GM21619 (cell line): Measurements from ENCODE around the gene DLGAP4.

Source experiments
- ATAC-seq: cut with Tn5 transposase; IDR thresholded peaks from one replicate; pipeline ENCODE4 v1.9.1; 2021; ENCODE audit not compliant: unreplicated experiment

DLGAP4 gene

DNA sequence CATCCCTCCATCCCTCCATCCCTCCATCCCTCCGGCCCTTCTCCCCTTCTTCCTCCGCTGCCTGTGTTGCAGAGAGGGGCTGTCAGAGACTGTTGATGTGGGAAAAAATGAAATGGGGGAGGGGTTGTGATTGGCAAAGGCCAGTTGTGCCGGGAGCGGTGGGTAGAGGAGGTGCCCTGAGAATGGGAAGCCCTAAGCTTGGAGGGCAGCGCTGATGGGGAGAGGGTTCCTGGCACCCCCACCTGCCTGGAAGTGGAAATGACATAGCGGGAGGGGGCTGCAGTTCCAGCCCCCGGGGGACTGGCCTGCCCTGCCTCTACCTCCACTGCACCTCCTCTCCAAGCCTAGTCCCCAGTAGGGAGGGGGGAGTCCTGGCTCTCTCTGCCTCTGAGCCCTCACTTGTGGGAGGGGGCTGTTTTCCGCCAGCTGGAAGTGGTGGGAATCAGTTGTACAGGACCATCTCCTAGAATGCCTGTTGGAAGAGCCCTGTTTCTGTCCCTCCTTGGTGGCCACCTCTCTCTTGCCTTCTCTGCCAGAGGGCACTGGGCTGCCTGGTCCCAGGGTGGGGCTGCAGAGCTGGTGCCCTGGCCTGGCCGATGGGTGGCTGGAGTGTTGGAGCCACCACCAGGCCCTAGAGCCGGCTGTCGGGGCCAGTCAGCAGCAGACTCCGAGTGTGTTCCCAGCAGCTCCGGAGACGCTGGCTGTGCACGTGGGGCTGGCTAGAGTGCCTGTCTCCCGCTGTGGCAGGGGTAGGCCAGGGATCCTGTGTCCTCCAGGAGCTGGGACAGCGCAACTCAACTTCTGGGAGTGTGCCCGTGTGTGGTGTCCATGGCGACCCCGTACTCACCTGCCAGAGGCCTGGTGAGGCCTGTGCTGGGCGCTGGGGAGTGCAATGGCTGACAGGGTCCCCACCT is 1.5 kb downstream of the DLGAP4 start:
- ATAC-seq: no peak

DNA sequence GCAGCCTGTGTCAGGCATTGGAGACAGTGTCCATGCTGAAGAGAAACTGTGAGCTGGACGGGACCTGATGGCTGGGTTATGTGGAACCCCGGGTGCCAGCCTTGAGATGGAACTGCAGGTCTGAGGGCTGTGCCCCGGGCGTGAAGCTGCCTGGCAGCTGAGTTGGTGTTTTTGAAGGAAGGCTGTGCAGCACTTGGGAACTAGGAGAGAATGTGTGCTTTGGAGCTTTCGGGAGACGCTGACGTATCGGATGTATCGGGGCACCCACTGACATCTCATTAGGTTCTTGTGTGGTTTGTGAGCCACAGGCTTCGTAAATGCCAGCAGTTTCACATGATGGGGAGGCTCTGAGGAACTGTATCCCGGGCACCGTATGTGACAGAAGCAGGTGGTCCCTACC is 2.2 kb downstream of the DLGAP4 start:
- ATAC-seq: no peak

DNA sequence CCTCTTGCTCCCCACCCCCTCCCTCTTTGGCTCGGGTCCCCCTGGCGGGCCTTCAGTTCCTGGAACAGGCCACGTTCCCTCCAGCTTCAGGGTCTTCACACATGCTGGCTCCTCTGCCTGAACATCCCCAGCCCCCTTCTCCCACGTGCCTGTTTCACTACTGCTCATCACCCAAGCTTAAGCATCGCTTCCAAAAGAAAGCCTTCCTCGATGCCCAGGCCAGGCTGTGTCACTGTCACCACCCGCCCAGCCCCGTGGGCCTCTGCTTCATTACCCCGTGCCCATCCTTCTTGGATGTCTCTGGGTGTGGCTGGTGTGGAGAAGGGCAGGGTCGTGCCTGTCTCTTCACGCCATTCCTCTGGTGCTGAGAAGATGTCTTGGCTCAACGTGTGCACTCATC is 2.8 kb downstream of the DLGAP4 start:
- no peak for ATAC-seq

DNA sequence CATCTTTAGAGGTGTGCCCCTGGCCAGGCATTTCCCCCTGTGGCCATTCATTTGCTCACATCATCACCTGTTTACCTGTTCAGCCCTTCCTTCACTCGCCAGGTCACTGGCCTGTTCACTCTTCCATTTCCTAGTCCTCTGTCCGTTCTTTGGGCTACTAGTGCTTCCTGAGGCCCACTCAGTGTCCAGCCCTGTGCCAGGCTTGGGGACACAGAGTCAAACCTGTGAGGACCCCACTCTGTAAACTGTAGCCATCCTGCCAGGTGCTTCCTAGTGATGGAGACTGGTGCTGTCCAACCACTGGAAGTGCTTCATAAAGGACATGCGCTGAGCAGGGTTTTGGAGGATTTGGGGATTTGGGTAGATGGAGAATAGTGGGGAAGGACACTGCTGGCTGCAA is 3.5 kb downstream of the DLGAP4 start:
- ATAC-seq: no peak

DNA sequence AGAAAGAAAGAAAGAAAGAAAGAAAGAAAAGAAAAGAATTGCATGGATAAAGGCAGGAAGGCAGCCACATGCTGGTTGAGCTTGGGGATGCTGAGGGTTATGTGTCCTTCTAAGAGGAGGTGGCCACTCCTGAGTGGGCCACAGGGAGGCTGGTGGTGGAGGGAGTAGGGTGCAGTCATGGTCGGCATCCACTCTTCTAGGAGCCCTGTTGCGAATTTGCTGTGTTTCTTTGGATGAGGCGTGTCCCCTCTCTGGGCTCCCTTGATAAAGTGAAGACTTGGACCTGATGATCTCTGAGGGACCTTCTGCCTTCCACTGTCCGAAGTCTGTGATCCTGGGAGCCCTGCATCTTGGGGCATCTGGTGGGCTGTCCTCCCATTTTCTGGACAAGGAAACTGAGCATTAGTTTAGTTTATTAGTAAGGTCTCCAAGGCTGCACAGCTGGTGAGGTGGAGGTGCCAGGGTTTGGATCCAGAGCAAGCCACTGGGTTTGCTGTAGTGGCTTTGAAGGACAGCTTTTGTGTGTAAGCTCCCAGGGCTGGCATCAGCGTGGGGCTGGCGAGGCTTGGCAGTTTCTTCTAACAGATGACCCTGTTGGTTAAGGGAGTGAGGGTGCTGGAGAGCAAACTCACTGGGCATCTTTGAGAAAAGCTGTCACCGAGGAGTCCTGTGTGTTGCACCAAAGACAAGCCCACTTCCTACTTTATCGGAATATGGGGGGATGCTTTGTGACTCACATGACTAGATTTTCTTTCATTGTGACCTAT is 4.3 kb downstream of the DLGAP4 start:
- ATAC-seq: no peak

DNA sequence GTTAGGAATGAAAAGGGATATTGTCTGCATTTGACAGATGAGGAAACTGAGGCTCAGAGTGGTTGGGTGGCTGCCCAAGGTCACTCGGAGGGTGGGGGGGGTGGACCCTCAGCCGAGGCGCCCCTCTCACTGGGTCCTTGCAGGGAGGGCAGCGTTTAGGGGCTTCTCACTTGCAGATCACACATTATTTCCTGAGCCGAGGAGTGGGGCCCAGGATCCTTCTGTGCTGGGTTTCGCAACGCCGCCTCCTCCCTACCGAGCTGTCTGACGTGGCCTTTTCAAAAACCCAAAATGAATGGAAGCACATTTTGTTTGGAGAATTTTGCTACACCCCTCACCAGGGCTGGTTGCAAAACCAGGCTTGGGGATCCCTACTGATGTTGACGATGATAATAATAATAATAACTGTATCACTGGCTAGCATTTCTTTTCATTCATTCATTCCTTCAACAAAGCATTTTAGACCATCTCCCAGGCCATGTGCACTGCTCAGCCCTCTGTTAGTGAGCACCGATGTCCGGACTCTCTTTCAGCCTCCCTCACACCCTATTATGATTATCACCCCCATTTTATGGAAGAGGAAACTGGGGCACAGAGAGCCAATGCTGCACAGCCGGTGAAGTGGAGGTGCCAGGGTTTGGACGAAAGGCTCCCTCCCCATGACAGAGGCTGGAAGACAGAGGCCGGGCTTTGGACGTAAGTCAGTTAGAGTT is 5.2 kb downstream of the DLGAP4 start:
- ATAC-seq: no peak

DNA sequence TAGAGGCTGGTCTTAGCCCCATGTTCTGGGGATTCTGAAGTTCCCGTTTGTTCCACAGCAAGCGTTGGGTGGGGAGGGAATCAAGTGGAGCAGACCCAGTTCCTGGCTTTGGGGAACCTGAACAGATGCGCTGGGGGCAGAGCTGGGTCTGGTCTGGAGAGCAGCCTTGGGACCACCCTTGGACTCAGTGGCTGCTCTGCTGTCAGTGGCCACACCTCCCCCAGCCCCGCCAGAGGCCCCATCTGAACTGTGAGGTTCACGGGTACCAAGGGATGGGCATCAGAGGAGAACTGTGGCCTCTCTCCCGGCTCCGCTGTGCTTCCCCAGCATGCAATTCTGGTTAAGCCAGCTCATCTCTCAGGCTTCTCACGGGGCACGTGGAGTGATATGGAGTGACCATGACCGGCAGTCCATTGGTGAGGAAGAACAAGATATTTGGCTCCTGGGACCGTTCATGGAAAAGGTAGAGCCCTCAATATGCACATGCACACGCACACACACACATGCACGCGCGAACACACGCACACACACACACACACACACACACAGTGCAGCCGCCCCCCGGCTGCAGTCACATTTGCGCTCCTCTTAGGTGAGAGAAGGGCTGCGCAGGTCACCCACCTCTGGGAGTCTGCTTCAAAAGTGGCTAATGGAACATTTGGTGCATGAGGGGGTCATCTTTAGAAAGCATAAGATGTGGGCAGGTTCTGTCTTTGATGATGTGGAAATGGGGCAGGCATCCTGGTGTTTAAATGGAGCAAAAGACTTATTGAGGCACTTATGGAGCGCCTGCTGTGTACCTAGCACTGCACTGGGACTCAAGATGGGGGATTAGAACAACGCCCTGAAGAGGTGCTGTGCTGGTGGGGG is 6.0 kb downstream of the DLGAP4 start:
- no peak for ATAC-seq

DNA sequence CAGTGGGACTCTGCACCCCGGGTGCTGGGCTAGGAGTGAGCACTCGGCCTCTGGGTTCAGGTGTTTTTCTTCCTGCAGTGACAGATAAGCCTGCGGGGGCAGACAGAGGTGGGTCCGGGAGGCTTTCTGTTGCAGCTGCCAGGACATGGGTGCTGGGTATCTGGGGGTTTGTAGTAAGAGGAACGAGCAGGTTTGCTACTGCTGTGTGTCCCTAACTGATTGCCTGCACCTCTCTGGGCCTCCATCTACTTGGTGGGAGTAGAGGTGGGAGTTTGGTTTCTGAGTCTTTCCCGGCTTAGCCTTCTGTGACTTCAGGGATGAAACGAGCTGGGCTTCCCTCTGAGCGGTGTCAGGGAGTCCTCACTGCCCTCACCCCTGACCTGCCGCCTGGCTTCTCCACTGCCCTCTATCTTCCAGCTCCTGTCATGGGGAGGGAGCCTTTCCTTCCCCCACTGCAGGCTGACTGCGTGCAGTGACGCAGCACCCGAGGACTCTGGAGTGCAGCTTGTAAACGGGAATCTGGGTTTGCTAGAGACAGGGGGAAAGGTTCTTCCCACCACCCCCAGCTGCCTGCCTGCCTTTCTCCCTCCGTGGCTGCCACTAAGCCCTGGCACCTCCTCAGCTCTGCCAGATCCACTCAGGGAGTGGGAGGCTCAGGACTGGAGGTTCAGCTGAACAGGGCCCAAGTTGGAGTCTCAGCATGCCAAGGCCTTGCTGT is 6.7 kb downstream of the DLGAP4 start:
- ATAC-seq: no peak

DNA sequence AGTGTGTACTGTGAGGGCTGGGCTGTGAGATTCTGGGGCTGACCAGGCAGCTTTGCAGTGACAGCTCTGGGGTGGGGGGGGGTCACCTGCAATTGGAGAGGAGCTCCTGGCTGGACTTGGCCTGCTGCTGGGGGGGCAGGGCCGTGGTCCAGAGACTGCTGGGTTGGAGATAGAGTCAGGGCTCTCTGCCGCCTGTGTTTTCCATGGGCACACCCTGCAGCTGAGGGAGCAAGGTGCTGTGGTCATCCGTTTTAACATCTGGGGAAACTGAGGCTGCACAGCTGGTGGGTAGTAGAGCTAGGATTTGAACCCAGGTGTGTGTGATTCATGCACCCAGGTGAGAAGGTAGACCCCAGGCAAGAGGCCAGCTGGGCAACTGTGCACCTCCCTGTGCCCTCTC is 7.3 kb downstream of the DLGAP4 start:
- ATAC-seq: no peak

DNA sequence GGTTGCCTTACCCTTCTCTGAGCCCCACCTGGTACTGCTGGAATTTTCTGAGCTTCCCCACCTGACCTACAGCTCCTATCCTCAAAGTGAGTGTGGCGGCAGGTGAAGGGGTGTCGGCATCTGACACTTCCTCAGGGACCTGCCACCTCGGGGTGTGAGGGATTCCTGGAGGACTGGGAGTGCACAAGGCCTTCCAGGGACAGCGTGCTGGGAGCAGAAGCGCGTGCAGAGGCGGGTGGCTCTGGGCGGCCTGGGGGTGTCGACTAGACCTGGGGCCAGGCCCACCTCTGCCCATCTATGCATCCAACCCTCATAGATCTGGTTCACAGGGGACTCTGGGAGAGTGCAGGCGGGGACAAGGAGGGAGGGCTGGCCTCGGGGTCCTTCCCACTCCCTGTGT is 7.8 kb downstream of the DLGAP4 start:
- ATAC-seq: no peak

DNA sequence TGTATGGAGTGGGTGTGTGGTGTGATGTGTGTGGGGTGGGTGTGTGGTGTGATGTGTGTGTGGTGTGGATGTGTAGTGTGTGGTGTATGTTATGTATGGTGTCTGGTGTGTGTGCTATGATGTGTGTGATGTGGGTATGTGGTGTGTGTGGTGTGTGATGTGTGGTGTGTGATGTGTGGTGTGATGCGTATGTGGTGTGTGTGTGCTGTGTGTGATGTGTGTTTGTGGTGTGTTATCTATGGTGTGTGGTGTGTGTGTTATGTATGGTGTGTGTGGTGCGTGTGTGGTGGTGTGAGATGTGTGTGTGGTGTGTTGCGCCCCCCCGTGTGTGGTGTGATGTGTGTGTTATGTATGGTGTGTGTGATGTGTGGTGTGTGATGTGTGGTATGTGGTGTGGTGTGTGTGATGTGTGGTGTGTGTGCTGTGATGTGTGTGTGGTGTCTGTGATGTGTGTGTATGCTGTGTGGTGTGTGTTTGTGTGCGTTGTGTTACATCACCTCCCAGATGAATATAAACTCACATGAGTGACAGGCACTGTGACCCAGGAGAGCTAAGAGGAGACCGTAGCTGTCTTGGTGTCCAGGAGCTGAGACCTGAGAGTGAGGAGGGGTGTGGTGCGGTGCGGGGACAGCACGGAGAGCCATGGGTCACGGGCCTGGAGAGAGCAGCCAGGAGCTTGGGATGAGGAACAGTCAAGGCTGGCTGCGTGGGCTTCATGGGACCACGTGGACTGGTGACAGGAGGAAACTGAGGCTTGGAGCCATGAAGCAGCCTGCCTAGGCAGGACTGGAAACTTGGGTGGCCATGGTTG is 8.8 kb downstream of the DLGAP4 start:
- no peak for ATAC-seq

DNA sequence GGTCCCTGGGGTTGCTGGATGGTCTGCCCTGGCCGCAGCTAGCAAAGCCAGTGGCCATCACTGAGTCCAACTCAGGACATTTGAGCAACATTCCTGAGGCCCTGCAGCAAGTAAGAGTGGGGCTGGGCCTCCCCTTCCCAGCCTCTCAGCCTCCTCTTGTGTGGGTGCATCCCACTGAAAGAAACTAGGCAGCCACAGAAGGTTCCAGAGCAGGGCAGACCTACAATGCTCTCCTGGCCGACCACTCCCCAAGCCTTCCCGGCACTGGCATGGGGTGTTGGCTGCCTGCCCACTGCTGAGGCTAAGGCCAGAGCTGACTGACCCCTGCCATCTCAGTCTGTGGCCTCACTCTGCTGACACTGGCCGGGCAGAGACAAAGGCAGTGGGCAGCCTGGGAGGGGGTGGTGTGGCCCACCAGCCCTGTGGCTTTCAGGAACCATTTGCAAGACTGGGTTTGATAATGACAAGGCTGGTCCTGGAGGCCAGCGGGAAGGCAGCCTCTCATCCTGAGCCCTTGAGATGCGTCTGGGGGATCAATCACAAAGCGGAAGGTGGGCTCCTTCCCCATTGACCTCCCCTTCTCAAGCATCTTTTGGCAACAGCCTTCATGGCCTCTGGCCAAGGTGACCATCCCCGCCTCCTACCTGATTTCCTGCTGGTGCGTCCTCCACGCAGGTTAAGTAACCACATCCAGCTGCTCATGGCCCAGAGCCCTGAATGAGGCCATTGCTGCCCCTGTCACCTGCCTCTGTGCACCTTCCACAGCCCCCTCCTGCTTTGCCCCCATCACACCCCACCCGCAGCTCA is 9.6 kb downstream of the DLGAP4 start:
- ATAC-seq: no peak

DNA sequence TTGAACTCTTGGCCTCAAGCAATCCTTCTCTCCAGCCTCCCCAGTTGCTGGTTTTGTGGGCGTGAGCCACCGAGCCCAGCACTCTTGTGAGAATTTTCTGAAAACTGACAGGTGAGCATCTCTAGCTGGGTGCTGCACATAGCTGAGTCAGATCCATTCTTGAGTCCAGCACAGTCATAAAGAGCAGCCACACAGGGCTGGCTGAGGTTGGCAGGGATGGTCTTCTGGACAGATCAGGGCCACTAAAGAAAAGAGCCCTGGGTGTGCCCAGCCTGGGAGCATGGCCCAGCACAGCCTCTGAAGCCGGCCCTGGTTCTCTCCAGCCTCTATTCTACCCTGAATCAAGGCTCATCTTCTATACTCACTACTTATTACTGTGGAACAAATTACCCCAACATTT is 11.5 kb downstream of the DLGAP4 start:
- ATAC-seq: no peak

DNA sequence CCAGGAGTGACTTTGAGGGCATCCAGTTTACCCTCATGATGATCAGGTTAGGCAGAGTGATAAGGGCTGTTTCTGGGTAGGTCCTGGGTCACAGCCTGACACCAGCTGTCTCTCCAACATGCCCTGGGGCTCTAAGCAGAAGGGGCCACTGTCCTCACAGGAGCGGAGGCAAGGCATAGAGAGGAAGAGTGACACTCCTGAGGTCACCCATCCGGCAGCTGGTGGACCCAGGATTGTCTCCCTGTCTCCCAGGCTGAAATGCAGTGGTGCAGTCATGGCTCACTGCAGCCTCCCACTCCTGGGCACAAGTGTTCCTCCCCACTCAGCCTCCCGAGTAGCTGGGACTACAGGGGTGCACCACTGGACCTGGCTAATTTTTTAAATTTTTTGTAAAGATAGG is 12.0 kb downstream of the DLGAP4 start:
- ATAC-seq: no peak

DNA sequence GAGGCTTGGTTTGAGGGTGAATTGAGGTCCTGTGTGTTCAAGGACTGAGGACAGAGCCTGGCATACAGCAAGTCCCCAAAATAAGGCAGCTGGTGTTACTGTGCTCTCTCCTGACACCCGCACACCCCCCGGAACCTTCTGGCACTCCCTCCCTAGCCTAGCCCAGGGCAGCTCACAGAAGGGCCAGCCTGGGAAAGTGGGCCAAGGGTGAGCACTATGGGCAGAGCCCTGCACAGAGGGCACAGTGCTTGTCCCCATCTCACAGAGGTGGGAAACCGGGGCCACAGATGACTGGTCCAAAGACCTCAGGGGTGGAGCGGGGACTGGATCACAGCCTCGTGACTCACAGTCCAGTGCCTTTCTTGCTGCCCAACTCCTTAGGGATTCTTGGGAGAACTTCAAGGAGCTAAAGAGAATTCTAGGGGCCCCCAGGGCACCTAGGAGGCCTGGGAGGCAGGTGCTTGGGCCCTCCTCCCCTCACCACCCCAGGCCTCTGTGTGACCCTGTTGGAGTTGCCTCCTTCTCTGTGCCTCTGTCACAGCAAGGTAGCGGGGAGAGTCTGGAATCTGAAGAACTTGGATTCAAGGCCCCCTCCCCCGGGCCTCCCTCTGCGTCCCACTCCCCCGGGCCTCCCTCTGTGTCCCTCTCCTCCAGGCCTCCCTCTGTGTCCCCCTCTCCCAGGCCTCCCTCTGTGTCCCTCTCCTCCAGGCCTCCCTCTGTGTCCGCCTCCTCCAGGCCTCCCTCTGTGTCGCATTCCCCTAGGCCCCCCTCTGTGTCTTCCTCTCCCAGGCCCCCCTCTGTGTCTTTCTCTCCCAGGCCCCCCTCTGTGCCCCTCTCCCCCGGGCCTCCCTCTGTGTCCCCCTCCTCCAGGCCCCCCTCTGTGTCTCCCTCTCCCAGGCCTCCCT is 13.5 kb downstream of the DLGAP4 start:
- no peak for ATAC-seq

DNA sequence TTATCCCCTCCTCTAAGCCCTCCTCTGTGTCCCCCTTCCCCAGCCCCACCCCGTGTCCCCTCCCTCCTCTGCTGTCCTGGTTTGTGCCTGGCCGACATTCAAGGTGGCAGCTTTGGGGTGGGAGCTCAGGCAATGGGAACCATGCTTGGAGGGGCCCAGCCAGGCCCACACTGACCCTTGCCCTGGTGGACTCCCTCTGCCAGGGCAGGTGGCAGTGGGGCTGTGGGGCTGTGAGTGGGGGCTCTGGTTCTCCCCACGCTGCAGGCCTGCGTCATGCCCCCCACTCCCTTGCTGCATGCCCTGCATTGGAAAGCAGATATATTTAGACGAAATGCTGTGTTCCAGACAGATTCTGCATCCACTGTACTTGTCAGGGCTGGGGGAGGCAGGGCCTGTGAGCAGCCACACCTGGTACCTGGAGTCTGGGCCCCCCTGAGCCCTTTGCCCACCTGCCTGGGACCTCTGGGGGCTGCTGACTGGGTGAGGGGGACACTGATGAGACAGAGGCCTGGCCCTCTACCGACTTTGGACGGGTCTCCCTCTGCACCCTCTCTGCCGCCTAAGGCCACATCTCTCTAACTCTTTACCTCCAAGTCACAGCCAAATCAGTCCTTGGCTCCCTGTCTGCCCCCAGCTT is 14.2 kb downstream of the DLGAP4 start:
- no peak for ATAC-seq
